Measurements from ENCODE around the gene PITPNC1. TPM values are rescaled to one million over a fixed set of nuclear protein-coding genes. Genes with fewer than 3 reads are reported as not detected.

PITPNC1 gene
- total and polyA plus RNA-seq, 2 donors (not counting 3 experiments of a cell fraction or from before 2014, with no cell fraction given): 2.4 to 9.6 TPM

- intact Hi-C loops (cut with micrococcal nuclease): loop anchor here (1.0 to 5.0 kb wide), 3 partner anchors 154 to 402 kb away; no protein-coding TSS in a partner anchor
These were observed 1.4 kb upstream of the PITPNC1 start for GRCh38 chr17:67375716-67376115.

More at GRCh38 chr17:67375716-67376115, 1.4 kb upstream of the PITPNC1 start:
- DNase-seq (ENCODE audit: low read depth, low spot score) (no peak), FAIRE-seq (no peak)
- Histone ChIP-seq H3K9me3 (replicated peaks; ENCODE audit: control insufficient read depth, insufficient read depth, low read length) (no peaks in the 10 kb centered on the region), H3K36me3 (ENCODE audit: control insufficient read depth in 2 of 2, extremely low read depth in 1 of 2, insufficient read depth in 2 of 2, low read length in 2 of 2) (no peaks in the 10 kb centered on the region), H3K27me3 (ENCODE audit: control insufficient read depth in 2 of 2, insufficient read depth in 2 of 2, low read length in 2 of 2) (no peaks in the 10 kb centered on the region), H2AFZ (ENCODE audit: low read depth, low read length) (no peak overlapping the region), H3K27ac (ENCODE audit: insufficient read depth, low read depth, low read length) (no peak overlapping the region), H4K20me1 (replicated peaks; ENCODE audit: control insufficient read depth, extremely low read depth, insufficient read depth, low read length) (no peaks in the 10 kb centered on the region), H3K9me1 (replicated peaks; ENCODE audit: control insufficient read depth, extremely low read depth, insufficient read depth, low read length) (no peaks in the 10 kb centered on the region), H3K79me2 (ENCODE audit: control insufficient read depth, insufficient read depth, low read length) (no peaks in the 10 kb centered on the region), H3K4me2 (ENCODE audit: insufficient read depth, low read length) (no peak overlapping the region), H3K9ac (replicated peaks; ENCODE audit: extremely low read depth, insufficient read depth, low read length) (no peak overlapping the region), H3K4me3 (replicated peaks in 1 of 3; ENCODE audit: insufficient read depth in 1 of 3, low read depth in 1 of 3, low read length in 3 of 3) (no peak overlapping the region), H3K4me1 (ENCODE audit: control insufficient read depth, extremely low read depth, insufficient read depth, low read length) (peaks cover 14% of the 10 kb centered on the region)
- CTCF ChIA-PET: interaction anchor here (0.6 to 10.9 kb wide), 23 partner anchors 10 to 421 kb away, joined by 3 to 295 read pairs (median 5); partner anchors contain the start of gene PSMD12
- dilution Hi-C loops (cut with MboI; ENCODE audit: extremely low pct_ligation_motif_present, low sequenced_read_pairs): no loop called here
- TF ChIP-seq JUN (IDR thresholded peaks at IDR 0.05; ENCODE audit: borderline replicate concordance, insufficient read depth, insufficient read length, low read depth) (no peak), GATA2 (IDR thresholded peaks at IDR 0.05; ENCODE audit: insufficient read depth, insufficient read length, low read depth, low read length) (no peak), POLR2A (IDR thresholded peaks at IDR 0.05; ENCODE audit: low read depth, low read length) (no peak), MAX (IDR thresholded peaks at IDR 0.05; ENCODE audit: insufficient read depth, insufficient read length) (no peak), EZH2 (IDR thresholded peaks at IDR 0.05; ENCODE audit: borderline replicate concordance, low read depth, low read length, severe bottlenecking) (no peak), POLR2AphosphoS5 (IDR thresholded peaks at IDR 0.05; ENCODE audit: insufficient read depth, low read depth, low read length) (no peak), FOS (IDR thresholded peaks at IDR 0.05; ENCODE audit: borderline replicate concordance, insufficient read depth, low read length) (no peak), CTCF (IDR thresholded peaks at IDR 0.05; ENCODE audit: extremely low read depth in 1 of 2, insufficient read depth in 1 of 2, low read depth in 1 of 2, low read length in 2 of 2) (no peak), MYC (IDR thresholded peaks at IDR 0.05; ENCODE audit: low read depth, low read length) (no peak)
- POLR2A ChIA-PET: interaction anchor here (0.7 kb wide), 1 partner anchor 10 kb away, joined by 8 read pairs; no protein-coding TSS in a partner anchor
- BruUV-seq (replicated peaks): no TSS peak

All from endothelial cell of umbilical vein (primary cell).